Heart right ventricle (tissue), 16 donors: ENCODE results near the gene BNIP5. TPM values are rescaled to one million over a fixed set of nuclear protein-coding genes. Genes with fewer than 3 reads are reported as not detected.

Experiments
- ATAC-seq, 8 donors: fragments of 200-7000 bp; cut with Tn5 transposase; one replicate each; pipeline ENCODE4 v1.9.1; 2020; ENCODE audit warnings: mild to moderate bottlenecking in 8 of 8, moderate library complexity in 8 of 8, moderate number of reproducible peaks in 1 of 8
- DNase-seq, 2 donors: peaks; one replicate each; pipeline ENCODE4 v3.0.0-alpha.2; 2020
- H3K27ac ChIP-seq, 10 donors: fragments of 200-600 bp; sonication (generic) in 2 of 10; one replicate each; pipeline versions ENCODE4 v1.5.0 to v1.8.0; 2020 to 2022; ENCODE audit warnings: mild to moderate bottlenecking in 3 of 10
- H3K27me3 ChIP-seq, 7 donors: fragments of 200-600 bp; one replicate each; pipeline ENCODE4 v1.8.0; 2021 to 2022; ENCODE audit warnings: mild to moderate bottlenecking in 2 of 7
- H3K36me3 ChIP-seq, 9 donors: fragments of 200-600 bp; sonication (generic) in 1 of 9; one replicate each; pipeline versions ENCODE4 v1.5.0 to v1.8.0; 2020 to 2022; ENCODE audit warnings: mild to moderate bottlenecking in 2 of 9
- H3K4me1 ChIP-seq, 9 donors: fragments of 200-600 bp; sonication (generic) in 1 of 9; one replicate each; pipeline versions ENCODE4 v1.5.0 to v1.8.0; 2020 to 2022; ENCODE audit warnings: mild to moderate bottlenecking in 4 of 9
- H3K4me3 ChIP-seq, 10 donors: fragments of 200-600 bp; sonication (generic) in 2 of 10; one replicate each; pipeline versions ENCODE4 v1.5.0 to v1.8.0; 2020 to 2022; ENCODE audit warnings: mild to moderate bottlenecking in 7 of 10, moderate library complexity in 2 of 10
- H3K9me3 ChIP-seq, 11 donors: fragments of 200-600 bp in 10 of 11; sonication (generic) in 2 of 11; one replicate each; pipeline versions ENCODE4 v1.5.0 to v1.8.0; 2013 to 2022; ENCODE audit warnings: mild to moderate bottlenecking in 2 of 11, control low read depth in 1 of 11, moderate library complexity in 1 of 11
- WGBS, 2 donors: extraction: QIAGEN DNeasy Blood & Tissue Kit; methylation state at CpG; one replicate each; pipeline ENCODE4 v1.1.7; 2013; ENCODE audit warnings: inconsistent platforms in 1 of 2; 5-methylcytosine and 5-hydroxymethylcytosine counted together
- intact Hi-C, 10 donors: fragments of 100-400 bp; cut with DNase I; formaldehyde crosslinking; loops; one replicate each; pipeline versions ENCODE4 v1.11.1 to v1.14.2; 2022
- polyA plus RNA-seq, 2 donors: library from polyadenylated mRNA; stranded (reverse); fragments of 200-250 nt; gene quantifications; one replicate each; pipeline ENCODE4 v1.2.3, GENCODE V29; 2013
- total RNA-seq, 10 donors: library from RNA; stranded (reverse); fragmentation: NEBNext Ultra II Directional in 3 of 10; extraction: Animal tissue kit (Norgen Biotek cat#: 25700) in 3 of 10; gene quantifications; one replicate each; pipeline versions ENCODE4 v1.2.1 to v1.2.4, GENCODE V29; 2021 to 2023
- TF ChIP-seq, protein P1 (sequence below), 9 donors: fragments of 200-600 bp; sonication (generic) in 2 of 9; IDR thresholded peaks; one replicate each; pipeline versions ENCODE4 v1.5.0 to v1.8.0; 2021 to 2022; ENCODE audit warnings: antibody characterized with exemption in 9 of 9, mild to moderate bottlenecking in 5 of 9, moderate library complexity in 1 of 9
- donor health status: Arrhythmogenic right ventricular cardiomyopathy.
- donor health status: ischemic (EF 13 %, LVEDD 7.1; RV severe dilation, severe dysfunction).
- donor health status: healthy with polysubstance abuse.
- donor health status: DM: no; HTN: yes; CAD: no.
- donor health status: DM: no; HTN: no; CAD: no.
- donor health status: ischemic (EF 25% LVEDD 6.9; RV normal size, moderate dysfunction).
- donor health status: ischemic (EF 25% LVEDD 5.7; RV mildly dilated, moderate dysfunction).
- donor health status: healthy.
- donor health status: DM: yes; HTN: yes; CAD: no.
- donor health status: Ischemic cardiomyopathy.
- donor health status: ischemic (EF 35%, LVEDD 5.7; RV mildly dilated, moderate dysfunction).
- donor health status: nonischemic (EF 11% LVEDD 7.7; RV severe dilation, severe dysfunction).
- donor health status: DM: yes; HTN: yes; CAD: no.
- donor health status: PGD.
- donor health status: ischemic (EF 29% LVEDD 5.4; RV normal size, mild dysfunction).
- donor health status: nonischemic (EF 23%, LVEDD 6.1; RV moderate dilation, normal function).

BNIP5 gene
- total and polyA plus RNA-seq, 12 donors = not detected

DNA sequence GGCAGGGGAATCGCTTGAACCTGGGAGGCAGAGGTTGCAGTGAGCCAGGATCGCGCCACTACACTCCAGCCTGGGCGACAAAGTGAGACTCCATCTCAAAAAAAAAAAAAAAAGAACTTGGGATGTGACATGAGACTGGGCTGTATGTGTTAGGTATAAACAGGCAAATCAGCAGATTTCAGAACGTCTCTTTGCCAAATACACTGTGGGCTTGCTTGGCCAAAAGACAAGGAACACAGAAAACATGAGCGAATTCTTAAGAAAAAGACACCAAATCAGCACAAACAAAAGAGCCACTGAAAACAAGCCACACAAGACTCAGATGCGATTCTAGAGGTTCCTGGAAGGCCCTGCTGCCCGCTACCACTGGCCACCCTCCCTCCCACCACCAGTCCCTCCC, 38.3 kb upstream of the BNIP5 start:
- TF ChIP-seq, protein P1, sequence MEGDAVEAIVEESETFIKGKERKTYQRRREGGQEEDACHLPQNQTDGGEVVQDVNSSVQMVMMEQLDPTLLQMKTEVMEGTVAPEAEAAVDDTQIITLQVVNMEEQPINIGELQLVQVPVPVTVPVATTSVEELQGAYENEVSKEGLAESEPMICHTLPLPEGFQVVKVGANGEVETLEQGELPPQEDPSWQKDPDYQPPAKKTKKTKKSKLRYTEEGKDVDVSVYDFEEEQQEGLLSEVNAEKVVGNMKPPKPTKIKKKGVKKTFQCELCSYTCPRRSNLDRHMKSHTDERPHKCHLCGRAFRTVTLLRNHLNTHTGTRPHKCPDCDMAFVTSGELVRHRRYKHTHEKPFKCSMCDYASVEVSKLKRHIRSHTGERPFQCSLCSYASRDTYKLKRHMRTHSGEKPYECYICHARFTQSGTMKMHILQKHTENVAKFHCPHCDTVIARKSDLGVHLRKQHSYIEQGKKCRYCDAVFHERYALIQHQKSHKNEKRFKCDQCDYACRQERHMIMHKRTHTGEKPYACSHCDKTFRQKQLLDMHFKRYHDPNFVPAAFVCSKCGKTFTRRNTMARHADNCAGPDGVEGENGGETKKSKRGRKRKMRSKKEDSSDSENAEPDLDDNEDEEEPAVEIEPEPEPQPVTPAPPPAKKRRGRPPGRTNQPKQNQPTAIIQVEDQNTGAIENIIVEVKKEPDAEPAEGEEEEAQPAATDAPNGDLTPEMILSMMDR (IDR thresholded peaks at IDR 0.05) = no peak
- 80 to 89% methylated on average over 8 of the region's 8 CpGs for WGBS, 2 donors
- Histone ChIP-seq H3K27ac (no peak overlapping the region), H3K36me3 (peaks cover 0 to 26% (median 0%) of the 10 kb centered on the region in 9 donors), H3K4me3 (no peak overlapping the region), H3K4me1 (no peaks in the 10 kb centered on the region), H3K27me3 (peaks cover 0 to 12% (median 0%) of the 10 kb centered on the region in 7 donors), H3K9me3 (no peaks in the 10 kb centered on the region)
- ATAC-seq = no peak
- no peak for DNase-seq
- intact Hi-C loops = no loop called here

DNA sequence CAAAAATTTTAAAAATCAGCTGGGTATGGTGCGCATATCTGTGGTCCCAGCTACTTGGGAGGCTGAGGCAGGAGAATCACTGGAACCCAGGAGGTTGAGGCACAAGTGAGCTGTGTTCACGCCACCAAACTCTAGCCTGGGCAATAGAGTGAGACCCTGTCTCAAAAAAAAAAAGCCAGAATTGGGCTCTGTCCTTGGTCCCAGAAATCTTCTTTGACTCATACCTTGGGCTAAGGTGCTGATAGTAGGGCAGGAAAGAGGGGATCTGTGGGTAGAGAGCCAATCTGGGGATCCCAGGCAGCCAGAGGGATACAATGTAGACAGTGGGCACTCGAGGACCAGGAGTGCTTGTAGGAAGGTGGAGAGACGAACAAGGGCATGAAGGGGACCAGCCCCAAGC, 37.5 kb upstream of the BNIP5 start:
- H3K4me3 ChIP-seq = no peak overlapping the region
- TF ChIP-seq, protein P1 (IDR thresholded peaks at IDR 0.05) = no peak
- H3K4me1 ChIP-seq = peaks cover 0 to 6% (median 0%) of the 10 kb centered on the region in 9 donors
- no peak overlapping the region for H3K27ac ChIP-seq
- no peaks in the 10 kb centered on the region for H3K9me3 ChIP-seq
- intact Hi-C loops = no loop called here
- peaks cover 0 to 12% (median 0%) of the 10 kb centered on the region in 7 donors for H3K27me3 ChIP-seq
- peaks cover 0 to 28% (median 0%) of the 10 kb centered on the region in 9 donors for H3K36me3 ChIP-seq
- DNase-seq = no peak
- no peak for ATAC-seq
- WGBS, 2 donors = 94 to 96% methylated on average over 4 of the region's 4 CpGs

DNA sequence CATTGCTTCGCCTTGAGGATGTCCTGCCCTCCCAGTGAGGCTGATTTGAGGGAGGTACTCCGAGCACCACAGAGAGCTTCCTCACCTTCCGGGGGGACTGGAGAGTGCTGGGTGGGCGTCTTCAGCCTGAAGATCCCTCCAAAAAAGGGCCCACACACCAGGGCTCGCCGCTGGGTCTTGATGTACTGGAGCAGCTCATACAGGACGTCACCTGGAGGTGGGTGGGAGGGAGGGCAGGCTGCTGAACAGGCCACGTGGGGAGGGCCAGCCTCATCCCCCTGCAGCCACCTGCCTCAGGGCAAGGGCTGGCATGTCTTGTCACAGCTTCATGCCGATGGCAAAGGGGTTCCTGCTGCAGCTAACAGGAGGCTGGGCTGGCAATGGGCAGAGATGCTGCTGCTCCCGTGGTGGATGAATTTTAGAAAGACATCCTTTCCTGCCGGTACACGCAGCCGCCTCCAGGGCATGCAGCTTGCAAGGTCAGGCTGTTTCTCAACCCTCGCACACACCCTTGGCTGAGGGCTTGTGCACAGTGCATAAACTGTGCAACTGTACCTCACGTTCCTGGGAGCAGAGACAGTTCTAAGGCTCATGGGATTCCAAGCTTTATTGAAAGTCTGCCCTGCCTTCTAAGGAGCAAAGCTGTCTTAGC, 36.8 kb upstream of the BNIP5 start:
- H3K4me3 ChIP-seq = no peak overlapping the region
- ATAC-seq = no peak
- H3K4me1 ChIP-seq = peaks cover 0 to 8% (median 0%) of the 10 kb centered on the region in 9 donors
- DNase-seq = no peak
- peaks cover 0 to 33% (median 0%) of the 10 kb centered on the region in 9 donors for H3K36me3 ChIP-seq
- WGBS, 2 donors = 55 to 73% methylated on average over 14 to 15 of the region's 15 CpGs
- peaks cover 0 to 12% (median 0%) of the 10 kb centered on the region in 7 donors for H3K27me3 ChIP-seq
- intact Hi-C loops = no loop called here
- no peaks in the 10 kb centered on the region for H3K9me3 ChIP-seq
- no peak overlapping the region for H3K27ac ChIP-seq
- TF ChIP-seq, protein P1 (IDR thresholded peaks at IDR 0.05) = no peak

DNA sequence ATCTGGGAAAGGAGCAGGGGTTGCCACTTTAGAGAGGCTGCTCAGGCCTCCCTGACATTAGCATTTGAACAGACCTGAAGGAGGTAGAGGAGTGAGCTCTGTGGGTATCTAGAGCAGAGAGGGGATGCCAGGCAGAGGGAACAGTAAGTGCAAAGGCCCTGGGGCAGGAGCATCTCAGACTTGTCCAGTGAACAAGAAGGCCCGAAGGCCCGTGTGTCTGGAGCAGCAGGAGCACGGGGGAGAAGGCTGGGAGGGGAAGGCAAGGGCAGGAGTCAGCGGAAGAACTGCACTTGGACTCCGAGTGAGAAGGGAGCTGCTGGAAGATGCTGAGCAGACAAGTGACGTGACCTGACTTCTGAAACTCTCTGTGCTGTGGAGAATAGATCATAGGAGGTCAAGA, 35.4 kb upstream of the BNIP5 start:
- no peak overlapping the region for H3K4me3 ChIP-seq
- intact Hi-C loops = no loop called here
- TF ChIP-seq, protein P1 (IDR thresholded peaks at IDR 0.05) = no peak
- no peak overlapping the region for H3K27ac ChIP-seq
- DNase-seq = no peak
- H3K4me1 ChIP-seq = peaks cover 0 to 8% (median 0%) of the 10 kb centered on the region in 9 donors
- H3K36me3 ChIP-seq = peaks cover 0 to 39% (median 0%) of the 10 kb centered on the region in 9 donors
- no peak for ATAC-seq
- 93 to 96% methylated on average over 6 of the region's 6 CpGs for WGBS, 2 donors
- H3K9me3 ChIP-seq = no peaks in the 10 kb centered on the region
- peaks cover 0 to 12% (median 0%) of the 10 kb centered on the region in 7 donors for H3K27me3 ChIP-seq
